A549 (cell line): Measurements from ENCODE around the gene TAF9. TPM values are rescaled to one million over a fixed set of nuclear protein-coding genes. Genes with fewer than 3 reads are reported as not detected.

Source experiments
- ATAC-seq, 2 experiments: fragments of 200-7000 bp in 1 of 2; fragments of >200 bp in 1 of 2; cut with Nextera tagmentation in 1 of 2; cut with Tn5 transposase in 1 of 2; 3 replicates each; pipeline versions ENCODE4 v1.8.0 to v1.9.1; 2018 to 2020; ENCODE audit warnings: mild to moderate bottlenecking in 1 of 2, moderate library complexity in 1 of 2
- CTCF ChIA-PET: fragments of 300-600 bp; sonication (Branson Sonifier 250); formaldehyde crosslinking; extraction: SDS; loops from one replicate; lab custom pipeline; 2021; ENCODE audit warnings: antibody characterized with exemption, inconsistent platforms; lab: Yijun Ruan, JAX
- POLR2A ChIA-PET: fragments of 350-600 bp; formaldehyde crosslinking; extraction: SDS; loops from one replicate; lab custom pipeline; 2021; ENCODE audit warnings: antibody characterized with exemption, inconsistent platforms; lab: Yijun Ruan, JAX
- DNase-seq, 2 experiments: peaks; one replicate each; pipeline versions ENCODE4 v3.0.0 to v3.0.0-alpha.2; 2011 to 2016; ENCODE audit warnings: low read depth in 1 of 2, low spot score in 1 of 2
- FAIRE-seq: peaks from 2 replicates; lab custom pipeline; 2011; peaks lifted over from hg19 to GRCh38; lab: Jason Lieb, UNC
- H3K27ac ChIP-seq, 2 experiments: fragments of >200 bp; sonication (Bioruptor Twin); formaldehyde crosslinking; 3 replicates each; pipeline ENCODE4 v1.5.1; 2016 to 2017
- H3K4me1 ChIP-seq: fragments of >200 bp; sonication (Bioruptor Twin); formaldehyde crosslinking; 3 replicates; pipeline ENCODE4 v1.6.1; 2016
- H3K4me2 ChIP-seq: fragments of >200 bp; sonication (Bioruptor Twin); formaldehyde crosslinking; 3 replicates; pipeline ENCODE4 v1.6.1; 2016
- H3K4me3 ChIP-seq: fragments of >200 bp; sonication (Bioruptor Twin); formaldehyde crosslinking; 3 replicates; pipeline ENCODE4 v1.5.1; 2016
- H3K9me3 ChIP-seq: fragments of >200 bp; sonication (Bioruptor Twin); formaldehyde crosslinking; 3 replicates; pipeline ENCODE4 v1.6.1; 2016
- BHLHE40 ChIP-seq: IDR thresholded peaks from 2 replicates; pipeline ENCODE4 v1.6.1; 2012; ENCODE audit warnings: low read depth, low read length, inconsistent platforms
- CEBPB ChIP-seq, 2 experiments: fragments of >200 bp in 1 of 2; sonication (Bioruptor Twin) in 1 of 2; formaldehyde crosslinking in 1 of 2; IDR thresholded peaks; 2 replicates each; pipeline ENCODE4 v1.6.1; 2012 to 2016
- EHF ChIP-seq: fragments of 250-450 bp; sonication (Bioruptor Pico); IDR thresholded peaks from 2 replicates; pipeline ENCODE4 v1.5.0; 2020; ENCODE audit warnings: mild to moderate bottlenecking
- EHMT2 ChIP-seq: fragments of 200-600 bp; sonication (generic); IDR thresholded peaks from 2 replicates; pipeline ENCODE4 v1.6.1; 2016; ENCODE audit warnings: antibody characterized with exemption, low read depth, mild to moderate bottlenecking, moderate library complexity
- ESRRA ChIP-seq: fragments of 150-350 bp; IDR thresholded peaks from 2 replicates; pipeline ENCODE4 v1.6.1; 2014; ENCODE audit warnings: mild to moderate bottlenecking, low read length, borderline replicate concordance
- FOSB ChIP-seq: fragments of 250-450 bp; sonication (Bioruptor Pico); IDR thresholded peaks from 2 replicates; pipeline ENCODE4 v1.5.0; 2020; ENCODE audit warnings: mild to moderate bottlenecking, moderate library complexity
- FOSL2 ChIP-seq, 2 experiments: fragments of 450-650 bp in 1 of 2; fragments of >200 bp in 1 of 2; sonication (Bioruptor Twin) in 1 of 2; formaldehyde crosslinking; IDR thresholded peaks; 2 replicates each; pipeline versions ENCODE4 v1.5.0 to v1.6.1; 2016 to 2020; ENCODE audit warnings: mild to moderate bottlenecking in 1 of 2, moderate library complexity in 1 of 2
- FOXS1 ChIP-seq: fragments of 250-450 bp; sonication (Bioruptor Pico); IDR thresholded peaks from 2 replicates; pipeline ENCODE4 v1.5.0; 2020; ENCODE audit warnings: mild to moderate bottlenecking, moderate library complexity
- GATA3 ChIP-seq: IDR thresholded peaks from 2 replicates; pipeline ENCODE4 v1.6.1; 2012; ENCODE audit warnings: borderline replicate concordance
- HOXA7 ChIP-seq: fragments of 250-450 bp; sonication (Bioruptor Pico); IDR thresholded peaks from 2 replicates; pipeline ENCODE4 v1.5.0; 2020; ENCODE audit warnings: mild to moderate bottlenecking, moderate library complexity
- HOXB13 ChIP-seq: fragments of 250-450 bp; sonication (Bioruptor Pico); IDR thresholded peaks from 2 replicates; pipeline ENCODE4 v1.5.0; 2020; ENCODE audit warnings: low read depth, mild to moderate bottlenecking, moderate library complexity
- HOXB5 ChIP-seq: fragments of 250-450 bp; sonication (Bioruptor Pico); IDR thresholded peaks from 2 replicates; pipeline ENCODE4 v1.5.0; 2020; ENCODE audit warnings: mild to moderate bottlenecking, moderate library complexity
- JUN ChIP-seq, 2 experiments: fragments of >200 bp; sonication (Bioruptor Twin); formaldehyde crosslinking; IDR thresholded peaks; 2 replicates in 1 of 2; 3 replicates in 1 of 2; pipeline ENCODE4 v1.6.1; 2016 to 2017
- JUNB ChIP-seq: fragments of >200 bp; sonication (Bioruptor Twin); formaldehyde crosslinking; IDR thresholded peaks from 2 replicates; pipeline ENCODE4 v1.6.1; 2016
- MAZ ChIP-seq: fragments of 150-350 bp; IDR thresholded peaks from 2 replicates; pipeline ENCODE4 v1.6.1; 2014; ENCODE audit warnings: antibody characterized with exemption, low read depth, low read length, borderline replicate concordance
- MYC ChIP-seq: IDR thresholded peaks from 2 replicates; pipeline ENCODE4 v1.6.1; 2012; ENCODE audit warnings: mild to moderate bottlenecking, inconsistent platforms, low read length, improper control_type of control experiment, borderline replicate concordance
- NFE2L2 ChIP-seq: fragments of 150-350 bp; conservative IDR thresholded peaks from 2 replicates; pipeline ENCODE4 v1.6.1; 2014; ENCODE audit warnings: low read length
- PHF8 ChIP-seq: fragments of 200-600 bp; sonication (generic); IDR thresholded peaks from 2 replicates; pipeline ENCODE4 v1.6.1; 2016; ENCODE audit warnings: low read depth, mild to moderate bottlenecking, antibody characterized with exemption, moderate library complexity, borderline replicate concordance
- POLR2A ChIP-seq: IDR thresholded peaks from 2 replicates; pipeline ENCODE4 v1.6.1; 2012; ENCODE audit warnings: mild to moderate bottlenecking, low read length
- RARB ChIP-seq: fragments of 250-450 bp; sonication (Bioruptor Pico); IDR thresholded peaks from 2 replicates; pipeline ENCODE4 v1.8.0; 2021; ENCODE audit warnings: mild to moderate bottlenecking, moderate library complexity
- SMC3 ChIP-seq: fragments of >200 bp; sonication (Bioruptor Twin); formaldehyde crosslinking; IDR thresholded peaks from 3 replicates; pipeline ENCODE4 v1.6.1; 2018; ENCODE audit warnings: inconsistent platforms
- TFCP2L1 ChIP-seq: fragments of 250-450 bp; sonication (Bioruptor Pico); IDR thresholded peaks from 2 replicates; pipeline ENCODE4 v1.5.0; 2021; ENCODE audit warnings: mild to moderate bottlenecking
- TP53 ChIP-seq: fragments of 250-450 bp; sonication (Bioruptor Pico); IDR thresholded peaks from 2 replicates; pipeline ENCODE4 v1.5.0; 2021; ENCODE audit warnings: mild to moderate bottlenecking, moderate library complexity
- ZFP36 ChIP-seq: fragments of 450-650 bp; IDR thresholded peaks from 2 replicates; pipeline ENCODE4 v1.6.1; 2014; ENCODE audit warnings: borderline replicate concordance; ENCODE audit not compliant: partially characterized antibody
- ZNF302 ChIP-seq: fragments of 250-450 bp; sonication (Bioruptor Pico); IDR thresholded peaks from 2 replicates; pipeline ENCODE4 v1.9.0; 2021; ENCODE audit warnings: inconsistent platforms, mild to moderate bottlenecking, moderate library complexity
- WGBS: methylation state at CpG from one replicate; pipeline ENCODE4 v1.1.6; 2017; ENCODE audit errors: missing lambda C conversion rate; 5-methylcytosine and 5-hydroxymethylcytosine counted together
- polyA minus RNA-seq: library from RNA; depleted of rRNA, polyadenylated mRNA; stranded (reverse); fragments of >200 nt; gene quantifications from 2 replicates; pipeline ENCODE4 v1.2.3, GENCODE V29; 2011; rRNA and poly(A)+ RNA removed
- polyA plus RNA-seq, 4 experiments: library from polyadenylated mRNA; depleted of rRNA in 3 of 4; stranded (reverse); fragments of >200 nt; fragmentation: RNase III in 1 of 4; extraction: RNeasy Plus Mini Kit Qiagen cat#74134 plus additional on column Dnase treatment in 1 of 4; gene quantifications; 2 replicates in 3 of 4; 3 replicates in 1 of 4; pipeline ENCODE4 v1.2.3, GENCODE V29; 2011 to 2017
- TF ChIP-seq, protein P1 (sequence below): IDR thresholded peaks from 2 replicates; pipeline ENCODE4 v1.6.1; 2012
- TF ChIP-seq, protein P2 (sequence below): fragments of 450-650 bp; IDR thresholded peaks from 2 replicates; pipeline ENCODE4 v1.6.1; 2014; ENCODE audit warnings: antibody characterized with exemption
- TF ChIP-seq, protein P3 (sequence below): fragments of >200 bp; sonication (Bioruptor Twin); formaldehyde crosslinking; IDR thresholded peaks from 3 replicates; pipeline ENCODE4 v1.6.1; 2016
- TF ChIP-seq, protein P4 (sequence below): fragments of 250-450 bp; sonication (Bioruptor Pico); IDR thresholded peaks from 2 replicates; pipeline ENCODE4 v1.5.0; 2020; ENCODE audit warnings: low read depth, mild to moderate bottlenecking, moderate library complexity
- TF ChIP-seq, protein P5 (sequence below): fragments of >200 bp; sonication (Bioruptor Twin); formaldehyde crosslinking; IDR thresholded peaks from 3 replicates; pipeline ENCODE4 v1.5.1; 2016
- TF ChIP-seq, protein P6 (sequence below): IDR thresholded peaks from 2 replicates; pipeline ENCODE4 v1.6.1; 2012

The TAF9 gene, protein sequence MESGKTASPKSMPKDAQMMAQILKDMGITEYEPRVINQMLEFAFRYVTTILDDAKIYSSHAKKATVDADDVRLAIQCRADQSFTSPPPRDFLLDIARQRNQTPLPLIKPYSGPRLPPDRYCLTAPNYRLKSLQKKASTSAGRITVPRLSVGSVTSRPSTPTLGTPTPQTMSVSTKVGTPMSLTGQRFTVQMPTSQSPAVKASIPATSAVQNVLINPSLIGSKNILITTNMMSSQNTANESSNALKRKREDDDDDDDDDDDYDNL
- polyA plus RNA-seq (2011; rRNA removed) (256 and 269 TPM in 2 replicates), polyA plus RNA-seq (2017; fragmentation: RNase III; extraction: RNeasy Plus Mini Kit Qiagen cat#74134 plus additional on column Dnase treatment) (112 to 123 TPM (median 118 TPM) in 3 replicates), polyA minus RNA-seq (55.0 and 60.5 TPM in 2 replicates)
- 97.5 and 98.4 TPM in 2 replicates for polyA plus RNA-seq (2012; cell fraction: cytosol; rRNA removed)
- polyA plus RNA-seq (2012; cell fraction: nucleus; rRNA removed) = 28.3 and 49.4 TPM in 2 replicates

DNA sequence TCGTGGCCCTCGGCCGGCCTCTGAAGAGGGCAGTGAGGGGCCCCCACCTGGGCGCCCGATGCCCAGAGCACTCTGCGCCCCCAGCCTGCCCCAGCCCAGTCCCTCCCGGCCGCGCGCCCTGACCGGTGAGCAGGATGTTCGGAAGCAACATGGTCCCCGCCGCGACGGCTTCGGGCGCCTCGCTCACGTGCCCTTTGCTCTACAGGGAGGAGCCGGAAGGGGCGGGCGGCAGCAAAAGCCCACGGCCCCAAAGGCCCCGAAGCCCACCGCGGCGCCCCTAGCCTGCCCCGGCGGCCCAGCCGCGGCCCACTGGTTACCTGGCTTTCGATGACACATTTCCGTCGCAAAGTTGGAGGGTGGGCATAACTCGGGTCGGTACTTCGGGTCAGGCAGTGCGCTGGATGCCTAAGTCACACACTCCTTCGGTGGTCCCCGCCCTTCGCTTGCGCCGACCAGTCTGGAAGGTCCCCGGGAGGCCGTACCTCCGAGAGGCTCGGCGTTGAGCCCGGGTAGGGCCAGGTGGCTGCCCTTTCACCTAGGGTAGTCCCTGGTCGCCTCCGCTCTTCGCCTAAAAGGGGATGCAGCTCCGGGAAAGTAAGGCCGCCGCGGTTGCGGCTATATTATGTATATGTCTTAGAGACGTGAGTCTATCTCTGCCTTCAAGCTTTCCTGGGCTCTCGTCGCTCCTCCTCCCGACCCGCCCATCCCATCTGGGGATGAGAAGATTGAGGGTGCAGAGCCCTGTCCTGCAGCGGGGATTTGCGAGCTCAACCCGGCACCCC, at the start of gene TAF9, which contains the start of the genes AK6 and RAD17:
TAF9 (minus strand) TSS at position 181 of the 782 bp plus-strand sequence. CDS start 3,783 bp downstream, outside the sequence.
AK6 (minus strand) TSS at position 181 of the 782 bp plus-strand sequence; CDS start at position 151, 30 bp downstream.
RAD17 (plus strand) TSS at position 479 of the 782 bp plus-strand sequence. CDS start 2,391 bp downstream, outside the sequence.
- Histone ChIP-seq H3K4me1 (peaks cover 26% of the 10 kb centered on the region; the same call in 2 of the 3 replicates), H3K9me3 (no peaks in the 10 kb centered on the region), H3K4me2 (peak within 1 kb of the TSS; percentile 82), H3K4me3 (peak within 1 kb of the TSS; percentile 80), H3K27ac (peak within 1 kb of the TSS; percentile 95 to 99)
- DNase-seq = peak; percentile 90 to 95
- ChIA-PET POLR2A (interaction anchor here (0.5 to 1.8 kb wide), 6 partner anchors 10 to 276 kb away, joined by 3 to 9 read pairs (median 6); partner anchors contain the start of genes CCNB1 and SLC30A5), CTCF (interaction anchor here (0.6 to 1.3 kb wide), 4 partner anchors 11 to 276 kb away, joined by 3 to 4 read pairs (median 3); partner anchors contain the start of gene SLC30A5)
- no peak for FAIRE-seq
- WGBS = under 1% methylated on average over 20 of the region's 66 CpGs
- peak; percentile 96 to 98 for ATAC-seq
- TF ChIP-seq HOXB5 (CRISPR knock-in tag) (peak; percentile 42; the same call in 1 of the 2 replicates), FOSB (CRISPR knock-in tag) (peak; percentile 88), FOXS1 (CRISPR knock-in tag) (no peak), PHF8 (peak; percentile 70; the same call in 1 of the 2 replicates), EHMT2 (no peak), ESRRA (no peak), HOXA7 (CRISPR knock-in tag) (peak; percentile 83; the same call in 1 of the 2 replicates), HOXB13 (CRISPR knock-in tag) (no peak), MAZ (no peak), NFE2L2 (no peak), EHF (CRISPR knock-in tag) (no peak; the same call in 1 of the 2 replicates), BHLHE40 (peak; percentile 91), TFCP2L1 (CRISPR knock-in tag) (peak; percentile 85), JUNB (no peak), ZNF302 (CRISPR knock-in tag) (no peak), CEBPB (IDR thresholded peaks at IDR 0.05) (no peak), POLR2A (peak; percentile 83), SMC3 (0 out of 3 replicates have a peak, but pooled peaks have one; percentile 11), JUN (IDR thresholded peaks at IDR 0.05) (peak; percentile 60 to 98; a peak in 4 of 5 replicates), TP53 (CRISPR knock-in tag) (peak; percentile 86; the same call in 1 of the 2 replicates), RARB (CRISPR knock-in tag) (no peak), FOSL2 (IDR thresholded peaks at IDR 0.05) (no peak), FOSL2 (CRISPR knock-in tag; IDR thresholded peaks at IDR 0.05) (0 out of 2 replicates have a peak, but pooled peaks have one; percentile 18), MYC (peak; percentile 76), ZFP36 (no peak), GATA3 (peak; percentile 56; the same call in 1 of the 2 replicates)
- TF ChIP-seq, protein P1, sequence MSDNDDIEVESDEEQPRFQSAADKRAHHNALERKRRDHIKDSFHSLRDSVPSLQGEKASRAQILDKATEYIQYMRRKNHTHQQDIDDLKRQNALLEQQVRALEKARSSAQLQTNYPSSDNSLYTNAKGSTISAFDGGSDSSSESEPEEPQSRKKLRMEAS = peak; percentile 96
- TF ChIP-seq, protein P2, sequence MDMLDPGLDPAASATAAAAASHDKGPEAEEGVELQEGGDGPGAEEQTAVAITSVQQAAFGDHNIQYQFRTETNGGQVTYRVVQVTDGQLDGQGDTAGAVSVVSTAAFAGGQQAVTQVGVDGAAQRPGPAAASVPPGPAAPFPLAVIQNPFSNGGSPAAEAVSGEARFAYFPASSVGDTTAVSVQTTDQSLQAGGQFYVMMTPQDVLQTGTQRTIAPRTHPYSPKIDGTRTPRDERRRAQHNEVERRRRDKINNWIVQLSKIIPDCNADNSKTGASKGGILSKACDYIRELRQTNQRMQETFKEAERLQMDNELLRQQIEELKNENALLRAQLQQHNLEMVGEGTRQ = peak; percentile 86
- TF ChIP-seq, protein P3, sequence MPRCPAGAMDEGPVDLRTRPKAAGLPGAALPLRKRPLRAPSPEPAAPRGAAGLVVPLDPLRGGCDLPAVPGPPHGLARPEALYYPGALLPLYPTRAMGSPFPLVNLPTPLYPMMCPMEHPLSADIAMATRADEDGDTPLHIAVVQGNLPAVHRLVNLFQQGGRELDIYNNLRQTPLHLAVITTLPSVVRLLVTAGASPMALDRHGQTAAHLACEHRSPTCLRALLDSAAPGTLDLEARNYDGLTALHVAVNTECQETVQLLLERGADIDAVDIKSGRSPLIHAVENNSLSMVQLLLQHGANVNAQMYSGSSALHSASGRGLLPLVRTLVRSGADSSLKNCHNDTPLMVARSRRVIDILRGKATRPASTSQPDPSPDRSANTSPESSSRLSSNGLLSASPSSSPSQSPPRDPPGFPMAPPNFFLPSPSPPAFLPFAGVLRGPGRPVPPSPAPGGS = peak; percentile 82
- TF ChIP-seq, protein P4, sequence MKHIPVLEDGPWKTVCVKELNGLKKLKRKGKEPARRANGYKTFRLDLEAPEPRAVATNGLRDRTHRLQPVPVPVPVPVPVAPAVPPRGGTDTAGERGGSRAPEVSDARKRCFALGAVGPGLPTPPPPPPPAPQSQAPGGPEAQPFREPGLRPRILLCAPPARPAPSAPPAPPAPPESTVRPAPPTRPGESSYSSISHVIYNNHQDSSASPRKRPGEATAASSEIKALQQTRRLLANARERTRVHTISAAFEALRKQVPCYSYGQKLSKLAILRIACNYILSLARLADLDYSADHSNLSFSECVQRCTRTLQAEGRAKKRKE (CRISPR knock-in tag) = 0 out of 2 replicates have a peak, but pooled peaks have one; percentile 68
- TF ChIP-seq, protein P5, sequence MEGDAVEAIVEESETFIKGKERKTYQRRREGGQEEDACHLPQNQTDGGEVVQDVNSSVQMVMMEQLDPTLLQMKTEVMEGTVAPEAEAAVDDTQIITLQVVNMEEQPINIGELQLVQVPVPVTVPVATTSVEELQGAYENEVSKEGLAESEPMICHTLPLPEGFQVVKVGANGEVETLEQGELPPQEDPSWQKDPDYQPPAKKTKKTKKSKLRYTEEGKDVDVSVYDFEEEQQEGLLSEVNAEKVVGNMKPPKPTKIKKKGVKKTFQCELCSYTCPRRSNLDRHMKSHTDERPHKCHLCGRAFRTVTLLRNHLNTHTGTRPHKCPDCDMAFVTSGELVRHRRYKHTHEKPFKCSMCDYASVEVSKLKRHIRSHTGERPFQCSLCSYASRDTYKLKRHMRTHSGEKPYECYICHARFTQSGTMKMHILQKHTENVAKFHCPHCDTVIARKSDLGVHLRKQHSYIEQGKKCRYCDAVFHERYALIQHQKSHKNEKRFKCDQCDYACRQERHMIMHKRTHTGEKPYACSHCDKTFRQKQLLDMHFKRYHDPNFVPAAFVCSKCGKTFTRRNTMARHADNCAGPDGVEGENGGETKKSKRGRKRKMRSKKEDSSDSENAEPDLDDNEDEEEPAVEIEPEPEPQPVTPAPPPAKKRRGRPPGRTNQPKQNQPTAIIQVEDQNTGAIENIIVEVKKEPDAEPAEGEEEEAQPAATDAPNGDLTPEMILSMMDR = no peak
- TF ChIP-seq, protein P6, sequence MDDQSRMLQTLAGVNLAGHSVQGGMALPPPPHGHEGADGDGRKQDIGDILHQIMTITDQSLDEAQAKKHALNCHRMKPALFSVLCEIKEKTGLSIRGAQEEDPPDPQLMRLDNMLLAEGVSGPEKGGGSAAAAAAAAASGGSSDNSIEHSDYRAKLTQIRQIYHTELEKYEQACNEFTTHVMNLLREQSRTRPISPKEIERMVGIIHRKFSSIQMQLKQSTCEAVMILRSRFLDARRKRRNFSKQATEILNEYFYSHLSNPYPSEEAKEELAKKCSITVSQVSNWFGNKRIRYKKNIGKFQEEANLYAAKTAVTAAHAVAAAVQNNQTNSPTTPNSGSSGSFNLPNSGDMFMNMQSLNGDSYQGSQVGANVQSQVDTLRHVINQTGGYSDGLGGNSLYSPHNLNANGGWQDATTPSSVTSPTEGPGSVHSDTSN = peak; percentile 72; the same call in 1 of the 2 replicates
